Caco-2 (cell line): Measurements from ENCODE around the gene ECPAS. TPM values are rescaled to one million over a fixed set of nuclear protein-coding genes. Genes with fewer than 3 reads are reported as not detected.
"Not testable (repeated sequence)": the region's sequence is repeated elsewhere in the genome, so short reads cannot be mapped to it uniquely, and the experiment has no call there.

ENCODE experiments used
- BruUV-seq: library from RNA; stranded (reverse); fragments of 400-500 nt; replicated peaks from 2 replicates; lab custom pipeline; 2021; lab: Mats Ljungman, UMichigan
- CTCF ChIA-PET: fragments of 300-600 bp; sonication (Branson Sonifier 250); formaldehyde crosslinking; loops from one replicate; lab custom pipeline; 2022; ENCODE audit warnings: antibody characterized with exemption; lab: Charles Lee
- POLR2A ChIA-PET: fragments of 300-600 bp; sonication (Branson Sonifier 250); formaldehyde crosslinking; loops from one replicate; lab custom pipeline; 2022; ENCODE audit warnings: antibody characterized with exemption; lab: Charles Lee
- DNase-seq, 2 experiments: peaks; one replicate each; pipeline versions ENCODE4 v3.0.0 to v3.0.0-alpha.2; 2020 to 2022
- H3K27me3 ChIP-seq: replicated peaks from 2 replicates; pipeline ENCODE4 v1.6.0; 2011; ENCODE audit warnings: low read length; ENCODE audit not compliant: control insufficient read depth, insufficient read depth
- H3K36me3 ChIP-seq: 2 replicates; pipeline ENCODE4 v1.5.1; 2011; ENCODE audit warnings: low read length; ENCODE audit not compliant: control insufficient read depth, insufficient read depth
- H3K4me1 ChIP-seq: fragments of 250-450 bp; sonication (Bioruptor Pico); 2 replicates; pipeline ENCODE4 v1.5.1; 2020; ENCODE audit warnings: mild to moderate bottlenecking
- H3K4me3 ChIP-seq: 2 replicates; pipeline ENCODE4 v1.5.1; 2011; ENCODE audit warnings: low read depth, mild to moderate bottlenecking, control low read depth, low read length
- H3K9me3 ChIP-seq: fragments of 250-450 bp; sonication (Bioruptor Pico); 2 replicates; pipeline ENCODE4 v1.5.1; 2020; ENCODE audit warnings: mild to moderate bottlenecking, moderate library complexity
- H3K27ac Mint-ChIP-seq: one replicate; pipeline ENCODE4 v1.8.0; 2022; ENCODE audit warnings: mixed read lengths; ENCODE audit not compliant: unreplicated experiment
- H3K27me3 Mint-ChIP-seq: one replicate; pipeline ENCODE4 v1.8.0; 2022; ENCODE audit warnings: mixed read lengths; ENCODE audit not compliant: insufficient read depth, unreplicated experiment
- H3K36me3 Mint-ChIP-seq: one replicate; pipeline ENCODE4 v1.8.0; 2022; ENCODE audit warnings: mild to moderate bottlenecking, mixed read lengths; ENCODE audit not compliant: insufficient read depth, unreplicated experiment
- H3K4me1 Mint-ChIP-seq: one replicate; pipeline ENCODE4 v1.8.0; 2022; ENCODE audit warnings: low read depth, mixed read lengths; ENCODE audit not compliant: unreplicated experiment
- H3K4me3 Mint-ChIP-seq: one replicate; pipeline ENCODE4 v1.8.0; 2022; ENCODE audit warnings: mild to moderate bottlenecking, moderate library complexity, mixed read lengths; ENCODE audit not compliant: unreplicated experiment
- H3K9me3 Mint-ChIP-seq: one replicate; pipeline ENCODE4 v1.8.0; 2022; ENCODE audit warnings: mixed read lengths; ENCODE audit not compliant: unreplicated experiment
- CTCF ChIP-seq, 2 experiments: fragments of 200-600 bp in 1 of 2; IDR thresholded peaks; 1 replicate in 1 of 2; 2 replicates in 1 of 2; pipeline versions ENCODE4 v1.5.1 to v1.8.0; 2011 to 2022; ENCODE audit warnings: antibody characterized with exemption in 1 of 2, control low read depth in 1 of 2, inconsistent platforms in 1 of 2, low read depth in 1 of 2, low read length in 1 of 2, mild to moderate bottlenecking in 1 of 2, moderate library complexity in 1 of 2; ENCODE audit not compliant: insufficient read depth in 1 of 2, severe bottlenecking in 1 of 2, unreplicated experiment in 1 of 2
- intact Hi-C: fragments of 100-400 bp; cut with micrococcal nuclease; formaldehyde crosslinking; loops from one replicate; pipeline ENCODE4 v1.10.0; 2022; ENCODE audit not compliant: unreplicated experiment
- total RNA-seq: library from RNA; stranded (reverse); gene quantifications from 2 replicates; pipeline ENCODE4 v1.2.3, GENCODE V29; 2022

ECPAS gene
- total RNA-seq, 1 experiment from 2014 or later: 77.0 TPM

- Mint-ChIP-seq H3K27me3 (no peaks in the 10 kb centered on the region), H3K36me3 (peaks cover 6% of the 10 kb centered on the region), H3K4me1 (peaks cover 15% of the 10 kb centered on the region), H3K4me3 (no peak overlapping the region), H3K27ac (no peak overlapping the region), H3K9me3 (no peaks in the 10 kb centered on the region)
- DNase-seq: no peak
- Histone ChIP-seq H3K4me1 (peaks cover 64% of the 10 kb centered on the region), H3K9me3 (no peaks in the 10 kb centered on the region), H3K4me3 (no peak overlapping the region), H3K36me3 (no peaks in the 10 kb centered on the region), H3K27me3 (no peaks in the 10 kb centered on the region)
- TF ChIP-seq CTCF (IDR thresholded peaks at IDR 0.05; ENCODE audit: insufficient read depth in 1 of 2, low read depth in 1 of 2, low read length in 1 of 2, severe bottlenecking in 1 of 2, unreplicated experiment in 1 of 2): no peak
- CTCF ChIA-PET: no interaction called here
- no TSS peak for BruUV-seq
- POLR2A ChIA-PET: no interaction called here
- intact Hi-C loops: no loop called here
Observed at GRCh38 chr9:111451570-111451969, 32.6 kb downstream of the ECPAS start.

GRCh38 chr9:111450124-111450523 is 34.1 kb downstream of the ECPAS start:
- no TSS peak for BruUV-seq
- Mint-ChIP-seq H3K27me3 (no peaks in the 10 kb centered on the region), H3K4me1 (peaks cover 11% of the 10 kb centered on the region), H3K27ac (peak overlapping the region; percentile 58), H3K9me3 (no peaks in the 10 kb centered on the region), H3K4me3 (no peak overlapping the region), H3K36me3 (peaks cover 15% of the 10 kb centered on the region)
- Histone ChIP-seq H3K4me3 (no peak overlapping the region), H3K4me1 (peaks cover 56% of the 10 kb centered on the region), H3K36me3 (no peaks in the 10 kb centered on the region), H3K27me3 (no peaks in the 10 kb centered on the region), H3K9me3 (no peaks in the 10 kb centered on the region)
- intact Hi-C loops: no loop called here
- POLR2A ChIA-PET: no interaction called here
- DNase-seq: no peak
- no peak for TF ChIP-seq CTCF (IDR thresholded peaks at IDR 0.05; ENCODE audit: insufficient read depth in 1 of 2, low read depth in 1 of 2, low read length in 1 of 2, severe bottlenecking in 1 of 2, unreplicated experiment in 1 of 2)
- CTCF ChIA-PET: no interaction called here

DNA sequence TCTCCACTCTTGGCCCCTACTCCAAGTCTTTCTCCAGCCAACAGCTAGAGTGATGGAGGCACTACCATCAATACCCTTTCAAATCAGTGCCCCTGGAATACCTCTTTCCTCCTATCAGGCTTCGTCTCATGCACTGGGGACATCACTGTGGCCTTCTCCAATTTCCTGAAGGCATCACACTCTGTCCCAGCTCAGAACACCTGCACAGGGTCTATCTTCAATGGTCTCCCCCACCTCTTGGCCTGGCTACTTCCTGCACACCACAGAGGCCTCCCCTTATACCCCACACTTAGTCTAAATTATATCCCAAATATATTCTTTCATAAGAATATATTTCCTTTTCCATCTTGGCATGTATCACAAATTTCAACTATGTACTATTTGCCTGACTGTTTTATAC is 34.5 kb downstream of the ECPAS start:
- no peak for DNase-seq
- Mint-ChIP-seq H3K36me3 (peaks cover 19% of the 10 kb centered on the region), H3K9me3 (no peaks in the 10 kb centered on the region), H3K27me3 (no peaks in the 10 kb centered on the region), H3K27ac (no peak overlapping the region), H3K4me3 (no peak overlapping the region), H3K4me1 (peaks cover 11% of the 10 kb centered on the region)
- Histone ChIP-seq H3K27me3 (no peaks in the 10 kb centered on the region), H3K4me3 (no peak overlapping the region), H3K4me1 (peaks cover 56% of the 10 kb centered on the region), H3K36me3 (no peaks in the 10 kb centered on the region), H3K9me3 (no peaks in the 10 kb centered on the region)
- no peak for TF ChIP-seq CTCF (IDR thresholded peaks at IDR 0.05; ENCODE audit: insufficient read depth in 1 of 2, low read depth in 1 of 2, low read length in 1 of 2, severe bottlenecking in 1 of 2, unreplicated experiment in 1 of 2)
- ChIA-PET CTCF (no interaction called here), POLR2A (no interaction called here)
- no TSS peak for BruUV-seq
- intact Hi-C loops: no loop called here

DNA sequence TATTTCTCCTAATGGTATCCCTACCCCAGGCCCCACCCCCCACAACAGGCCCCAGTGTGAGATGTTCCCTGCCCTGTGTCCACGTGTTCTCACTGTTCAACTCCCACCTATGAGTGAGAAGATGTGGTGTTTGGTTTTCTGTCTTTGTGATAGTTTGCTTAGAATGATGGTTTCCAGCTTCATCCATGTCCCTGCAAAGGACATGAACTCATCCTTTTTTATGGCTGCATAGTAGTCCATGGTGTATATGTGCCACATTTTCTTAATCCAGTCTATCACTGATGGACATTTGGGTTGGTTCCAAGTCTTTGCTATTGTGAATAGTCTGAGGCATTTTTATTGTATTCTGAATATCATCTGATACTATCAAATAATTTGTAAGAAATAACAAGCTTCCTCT is 38.4 kb downstream of the ECPAS start:
- H3K9me3 Mint-ChIP-seq, POLR2A ChIA-PET, CTCF ChIA-PET, H3K27me3 ChIP-seq, H3K36me3 ChIP-seq, H3K27ac Mint-ChIP-seq, H3K27me3 Mint-ChIP-seq, H3K4me3 Mint-ChIP-seq, H3K4me3 ChIP-seq, intact Hi-C loops, BruUV-seq, H3K9me3 ChIP-seq, DNase-seq: not testable (repeated sequence)
- Mint-ChIP-seq H3K4me1 (peaks cover 11% of the 10 kb centered on the region), H3K36me3 (peaks cover 42% of the 10 kb centered on the region)
- H3K4me1 ChIP-seq: peaks cover 32% of the 10 kb centered on the region
